HepG2 (cell line): ENCODE measurements around the gene DLEC1. TPM values are rescaled to one million over a fixed set of nuclear protein-coding genes. Genes with fewer than 3 reads are reported as not detected.

Experiments
- AGO2 ChIP-seq: fragments of 200-400 bp; formaldehyde crosslinking; optimal IDR thresholded peaks from 2 replicates; pipeline ENCODE3; 2017; ENCODE audit warnings: mild to moderate bottlenecking, low read depth, low read length, moderate library complexity
- GATAD1 ChIP-seq: IDR thresholded peaks from 2 replicates; pipeline ENCODE4 v1.6.1; 2016; ENCODE audit warnings: missing genetic modification reagents, missing compliant biosample characterization
- GZF1 ChIP-seq: sonication (generic); formaldehyde crosslinking; IDR thresholded peaks from 2 replicates; pipeline ENCODE4 v1.5.1; 2020; ENCODE audit warnings: mild to moderate bottlenecking, missing genetic modification reagents
- HHEX ChIP-seq: IDR thresholded peaks from 2 replicates; pipeline ENCODE4 v1.6.1; 2016; ENCODE audit warnings: control low read depth
- HOXA7 ChIP-seq: sonication (generic); formaldehyde crosslinking; IDR thresholded peaks from 2 replicates; pipeline ENCODE4 v1.8.1; 2022; ENCODE audit warnings: mild to moderate bottlenecking, missing genetic modification reagents, moderate library complexity
- JDP2 ChIP-seq: sonication (generic); formaldehyde crosslinking; IDR thresholded peaks from 2 replicates; pipeline ENCODE4 v1.8.1; 2022; ENCODE audit warnings: missing genetic modification reagents, borderline replicate concordance
- KLF12 ChIP-seq: sonication (generic); formaldehyde crosslinking; IDR thresholded peaks from 2 replicates; pipeline ENCODE4 v1.4.0; 2020; ENCODE audit warnings: missing genetic modification reagents, borderline replicate concordance
- KLF13 ChIP-seq: sonication (generic); formaldehyde crosslinking; IDR thresholded peaks from 2 replicates; pipeline ENCODE4 v1.4.0; 2020; ENCODE audit warnings: mild to moderate bottlenecking, missing genetic modification reagents
- PAXIP1 ChIP-seq: sonication (generic); formaldehyde crosslinking; conservative IDR thresholded peaks from 2 replicates; pipeline ENCODE4 v1.4.0; 2020; ENCODE audit warnings: mild to moderate bottlenecking, missing genetic modification reagents, moderate library complexity
- RORA ChIP-seq: sonication (generic); formaldehyde crosslinking; IDR thresholded peaks from 2 replicates; pipeline ENCODE4 v1.5.0; 2020; ENCODE audit warnings: mild to moderate bottlenecking, missing genetic modification reagents, moderate library complexity
- SALL1 ChIP-seq: sonication (generic); formaldehyde crosslinking; IDR thresholded peaks from 2 replicates; pipeline ENCODE4 v1.8.0; 2022; ENCODE audit warnings: mild to moderate bottlenecking, missing genetic modification reagents
- ZNF557 ChIP-seq: sonication (generic); formaldehyde crosslinking; IDR thresholded peaks from 2 replicates; pipeline ENCODE4 v1.4.0; 2020; ENCODE audit warnings: missing genetic modification reagents
- ZNF75D ChIP-seq: sonication (generic); formaldehyde crosslinking; IDR thresholded peaks from 2 replicates; pipeline ENCODE4 v1.8.1; 2023; ENCODE audit warnings: missing genetic modification reagents, mild to moderate bottlenecking, borderline replicate concordance
- polyA plus RNA-seq, 8 experiments: library from polyadenylated mRNA; depleted of rRNA in 3 of 8; stranded (reverse) in 7 of 8; unstranded in 1 of 8; fragments of >200 nt; fragmentation: Illumina TruSeq in 4 of 8; extraction: Trizol in 4 of 8; gene quantifications; 2 replicates each; pipeline versions ENCODE4 v1.2.1 to v1.2.3, GENCODE V29; 2011 to 2016; ENCODE audit warnings: low read depth in 4 of 8, missing spikeins in 1 of 8, mixed read lengths in 1 of 8; ENCODE audit not compliant: insufficient read depth in 1 of 8
- total RNA-seq, 5 experiments: library from RNA; depleted of rRNA; stranded (reverse); fragments of >200 nt; fragmentation: Illumina TruSeq; extraction: Trizol; gene quantifications; 2 replicates each; pipeline ENCODE4 v1.2.3, GENCODE V29; 2016; ENCODE audit warnings: low read depth in 1 of 5
- TF ChIP-seq, protein P1 (sequence below): sonication (generic); formaldehyde crosslinking; IDR thresholded peaks from 2 replicates; pipeline ENCODE4 v1.5.0; 2020; ENCODE audit warnings: mild to moderate bottlenecking, missing genetic modification reagents, moderate library complexity
- TF ChIP-seq, protein P2 (sequence below): sonication (generic); formaldehyde crosslinking; IDR thresholded peaks from 2 replicates; pipeline ENCODE4 v1.5.1; 2020; ENCODE audit warnings: mild to moderate bottlenecking, missing genetic modification reagents, borderline replicate concordance
- TF ChIP-seq, protein P3 (sequence below): IDR thresholded peaks from 2 replicates; pipeline ENCODE4 v1.6.1; 2012; ENCODE audit warnings: low read depth, low read length, improper control_type of control experiment

Gene DLEC1
- total and polyA plus RNA-seq, 2 of the 13 experiments (the other 11 are each of a cell fraction or from before 2014, with no cell fraction given) = 0.09 TPM; not detected in 1

- TF ChIP-seq, protein P1, sequence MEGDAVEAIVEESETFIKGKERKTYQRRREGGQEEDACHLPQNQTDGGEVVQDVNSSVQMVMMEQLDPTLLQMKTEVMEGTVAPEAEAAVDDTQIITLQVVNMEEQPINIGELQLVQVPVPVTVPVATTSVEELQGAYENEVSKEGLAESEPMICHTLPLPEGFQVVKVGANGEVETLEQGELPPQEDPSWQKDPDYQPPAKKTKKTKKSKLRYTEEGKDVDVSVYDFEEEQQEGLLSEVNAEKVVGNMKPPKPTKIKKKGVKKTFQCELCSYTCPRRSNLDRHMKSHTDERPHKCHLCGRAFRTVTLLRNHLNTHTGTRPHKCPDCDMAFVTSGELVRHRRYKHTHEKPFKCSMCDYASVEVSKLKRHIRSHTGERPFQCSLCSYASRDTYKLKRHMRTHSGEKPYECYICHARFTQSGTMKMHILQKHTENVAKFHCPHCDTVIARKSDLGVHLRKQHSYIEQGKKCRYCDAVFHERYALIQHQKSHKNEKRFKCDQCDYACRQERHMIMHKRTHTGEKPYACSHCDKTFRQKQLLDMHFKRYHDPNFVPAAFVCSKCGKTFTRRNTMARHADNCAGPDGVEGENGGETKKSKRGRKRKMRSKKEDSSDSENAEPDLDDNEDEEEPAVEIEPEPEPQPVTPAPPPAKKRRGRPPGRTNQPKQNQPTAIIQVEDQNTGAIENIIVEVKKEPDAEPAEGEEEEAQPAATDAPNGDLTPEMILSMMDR (CRISPR knock-in tag) = peak; percentile 98
- TF ChIP-seq KLF12 (CRISPR knock-in tag) (no peak), JDP2 (CRISPR knock-in tag) (no peak), HHEX (CRISPR knock-in tag) (no peak), GATAD1 (CRISPR knock-in tag) (no peak), SALL1 (CRISPR knock-in tag) (peak; percentile 61; the same call in 1 of the 2 replicates), KLF13 (CRISPR knock-in tag) (no peak), GZF1 (CRISPR knock-in tag) (no peak), PAXIP1 (no peak), HOXA7 (no peak), AGO2 (peak; percentile 93), ZNF557 (CRISPR knock-in tag) (peak; percentile 41; the same call in 1 of the 2 replicates), RORA (CRISPR knock-in tag) (no peak), ZNF75D (no peak)
- TF ChIP-seq, protein P2, sequence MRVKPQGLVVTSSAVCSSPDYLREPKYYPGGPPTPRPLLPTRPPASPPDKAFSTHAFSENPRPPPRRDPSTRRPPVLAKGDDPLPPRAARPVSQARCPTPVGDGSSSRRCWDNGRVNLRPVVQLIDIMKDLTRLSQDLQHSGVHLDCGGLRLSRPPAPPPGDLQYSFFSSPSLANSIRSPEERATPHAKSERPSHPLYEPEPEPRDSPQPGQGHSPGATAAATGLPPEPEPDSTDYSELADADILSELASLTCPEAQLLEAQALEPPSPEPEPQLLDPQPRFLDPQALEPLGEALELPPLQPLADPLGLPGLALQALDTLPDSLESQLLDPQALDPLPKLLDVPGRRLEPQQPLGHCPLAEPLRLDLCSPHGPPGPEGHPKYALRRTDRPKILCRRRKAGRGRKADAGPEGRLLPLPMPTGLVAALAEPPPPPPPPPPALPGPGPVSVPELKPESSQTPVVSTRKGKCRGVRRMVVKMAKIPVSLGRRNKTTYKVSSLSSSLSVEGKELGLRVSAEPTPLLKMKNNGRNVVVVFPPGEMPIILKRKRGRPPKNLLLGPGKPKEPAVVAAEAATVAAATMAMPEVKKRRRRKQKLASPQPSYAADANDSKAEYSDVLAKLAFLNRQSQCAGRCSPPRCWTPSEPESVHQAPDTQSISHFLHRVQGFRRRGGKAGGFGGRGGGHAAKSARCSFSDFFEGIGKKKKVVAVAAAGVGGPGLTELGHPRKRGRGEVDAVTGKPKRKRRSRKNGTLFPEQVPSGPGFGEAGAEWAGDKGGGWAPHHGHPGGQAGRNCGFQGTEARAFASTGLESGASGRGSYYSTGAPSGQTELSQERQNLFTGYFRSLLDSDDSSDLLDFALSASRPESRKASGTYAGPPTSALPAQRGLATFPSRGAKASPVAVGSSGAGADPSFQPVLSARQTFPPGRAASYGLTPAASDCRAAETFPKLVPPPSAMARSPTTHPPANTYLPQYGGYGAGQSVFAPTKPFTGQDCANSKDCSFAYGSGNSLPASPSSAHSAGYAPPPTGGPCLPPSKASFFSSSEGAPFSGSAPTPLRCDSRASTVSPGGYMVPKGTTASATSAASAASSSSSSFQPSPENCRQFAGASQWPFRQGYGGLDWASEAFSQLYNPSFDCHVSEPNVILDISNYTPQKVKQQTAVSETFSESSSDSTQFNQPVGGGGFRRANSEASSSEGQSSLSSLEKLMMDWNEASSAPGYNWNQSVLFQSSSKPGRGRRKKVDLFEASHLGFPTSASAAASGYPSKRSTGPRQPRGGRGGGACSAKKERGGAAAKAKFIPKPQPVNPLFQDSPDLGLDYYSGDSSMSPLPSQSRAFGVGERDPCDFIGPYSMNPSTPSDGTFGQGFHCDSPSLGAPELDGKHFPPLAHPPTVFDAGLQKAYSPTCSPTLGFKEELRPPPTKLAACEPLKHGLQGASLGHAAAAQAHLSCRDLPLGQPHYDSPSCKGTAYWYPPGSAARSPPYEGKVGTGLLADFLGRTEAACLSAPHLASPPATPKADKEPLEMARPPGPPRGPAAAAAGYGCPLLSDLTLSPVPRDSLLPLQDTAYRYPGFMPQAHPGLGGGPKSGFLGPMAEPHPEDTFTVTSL (CRISPR knock-in tag) = no peak
- TF ChIP-seq, protein P3, sequence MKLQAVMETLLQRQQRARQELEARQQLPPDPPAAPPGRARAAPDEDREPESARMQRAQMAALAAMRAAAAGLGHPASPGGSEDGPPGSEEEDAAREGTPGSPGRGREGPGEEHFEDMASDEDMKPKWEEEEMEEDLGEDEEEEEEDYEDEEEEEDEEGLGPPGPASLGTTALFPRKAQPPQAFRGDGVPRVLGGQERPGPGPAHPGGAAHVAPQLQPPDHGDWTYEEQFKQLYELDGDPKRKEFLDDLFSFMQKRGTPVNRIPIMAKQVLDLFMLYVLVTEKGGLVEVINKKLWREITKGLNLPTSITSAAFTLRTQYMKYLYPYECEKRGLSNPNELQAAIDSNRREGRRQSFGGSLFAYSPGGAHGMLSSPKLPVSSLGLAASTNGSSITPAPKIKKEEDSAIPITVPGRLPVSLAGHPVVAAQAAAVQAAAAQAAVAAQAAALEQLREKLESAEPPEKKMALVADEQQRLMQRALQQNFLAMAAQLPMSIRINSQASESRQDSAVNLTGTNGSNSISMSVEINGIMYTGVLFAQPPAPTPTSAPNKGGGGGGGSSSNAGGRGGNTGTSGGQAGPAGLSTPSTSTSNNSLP = no peak
Measured at GRCh38 chr3:38117748-38118420, 78.9 kb downstream of the DLEC1 start (continued).
